NCI-H446 (cell line): Measurements from ENCODE around the gene PDCD1.
"Not testable (repeated sequence)": the region's sequence is repeated elsewhere in the genome, so short reads cannot be mapped to it uniquely, and the experiment has no call there.

Experiments
- DNase-seq, 2 experiments: peaks; one replicate each; lab custom pipeline; 2025; lab: John Stamatoyannopoulos, UW

Gene PDCD1

GRCh38 chr2:241800198-241800903 is 58.3 kb downstream of the PDCD1 start:
- DNase-seq: not testable (repeated sequence)
